HG02642 (cell line): Measurements from ENCODE around the gene MAP3K13.
"Not testable (repeated sequence)": the region's sequence is repeated elsewhere in the genome, so short reads cannot be mapped to it uniquely, and the experiment has no call there.

ENCODE experiments used
- ATAC-seq: cut with Tn5 transposase; IDR thresholded peaks from one replicate; pipeline ENCODE4 v1.9.1; 2021; ENCODE audit warnings: mild to moderate bottlenecking; ENCODE audit not compliant: unreplicated experiment, poor library complexity

MAP3K13 gene

DNA sequence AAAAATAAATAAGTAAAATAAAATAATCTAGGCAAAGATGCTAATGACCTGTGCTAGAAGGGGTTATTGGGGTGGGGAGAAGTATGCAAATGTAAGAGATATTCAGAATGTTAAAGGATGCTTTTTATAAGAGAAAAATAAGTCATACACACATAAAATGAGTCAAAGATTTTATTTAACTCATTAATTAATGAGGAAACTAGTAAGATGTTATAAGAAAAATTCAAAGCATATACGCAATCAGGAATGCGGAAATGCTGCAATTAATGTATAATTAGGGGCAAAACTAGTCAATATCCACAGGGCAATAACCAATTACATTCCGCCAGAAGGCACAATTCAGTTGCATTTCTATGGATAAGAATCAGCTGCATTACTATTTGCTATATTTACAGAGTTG lies 30.1 kb downstream of the MAP3K13 start:
- ATAC-seq, result no peak

DNA sequence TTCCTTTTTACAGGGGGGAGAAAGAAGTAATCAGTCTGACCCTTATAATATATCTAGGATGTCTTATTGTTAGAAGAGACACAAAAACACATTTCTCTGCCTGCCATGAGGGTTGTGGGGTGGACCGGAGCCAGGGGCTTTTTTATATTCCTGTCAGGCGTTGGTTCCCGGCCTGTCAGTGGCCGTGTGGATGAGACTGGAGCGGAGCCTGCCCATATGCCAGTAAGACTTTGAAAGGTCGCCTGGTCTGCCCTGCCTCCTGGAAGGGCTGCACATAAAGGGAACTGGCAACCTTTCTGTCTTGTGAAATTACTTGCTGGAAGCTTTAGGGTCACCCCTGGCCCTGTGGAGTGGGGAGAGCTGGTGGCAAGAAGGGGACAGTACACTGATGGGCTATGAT lies 34.7 kb downstream of the MAP3K13 start:
- ATAC-seq, result no peak

- no peak for ATAC-seq
These were observed 37.1 kb downstream of the MAP3K13 start for GRCh38 chr3:185399737-185400667.

DNA sequence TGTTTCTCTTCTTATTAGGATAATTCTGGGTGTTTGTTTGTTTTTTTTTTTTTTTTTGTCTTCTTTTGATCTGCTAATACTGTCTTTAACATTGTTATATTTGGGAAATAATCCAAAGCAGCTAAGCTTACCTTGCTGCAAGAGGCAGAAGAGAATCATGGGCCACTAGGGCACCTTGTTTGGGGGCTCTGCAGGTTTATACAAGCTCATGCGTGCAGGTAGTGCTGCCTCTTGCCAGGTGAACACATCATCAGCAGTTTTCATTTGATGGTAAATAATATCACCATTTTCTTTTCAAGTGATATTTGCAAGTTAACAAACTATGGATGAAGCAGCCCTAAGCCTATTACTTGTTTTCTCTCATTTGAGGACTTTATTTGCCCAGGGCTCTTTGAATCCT lies 37.9 kb downstream of the MAP3K13 start:
- ATAC-seq, result no peak

- no peak for ATAC-seq
These were observed 38.5 kb downstream of the MAP3K13 start for GRCh38 chr3:185401319-185401955.

GRCh38 chr3:185402561-185402960 lies 39.6 kb downstream of the MAP3K13 start:
- ATAC-seq, result no peak

- ATAC-seq, result no peak
These were observed 40.1 kb downstream of the MAP3K13 start for GRCh38 chr3:185403002-185403401.

- ATAC-seq, result no peak
These were observed 42.3 kb downstream of the MAP3K13 start for GRCh38 chr3:185405243-185405642.

DNA sequence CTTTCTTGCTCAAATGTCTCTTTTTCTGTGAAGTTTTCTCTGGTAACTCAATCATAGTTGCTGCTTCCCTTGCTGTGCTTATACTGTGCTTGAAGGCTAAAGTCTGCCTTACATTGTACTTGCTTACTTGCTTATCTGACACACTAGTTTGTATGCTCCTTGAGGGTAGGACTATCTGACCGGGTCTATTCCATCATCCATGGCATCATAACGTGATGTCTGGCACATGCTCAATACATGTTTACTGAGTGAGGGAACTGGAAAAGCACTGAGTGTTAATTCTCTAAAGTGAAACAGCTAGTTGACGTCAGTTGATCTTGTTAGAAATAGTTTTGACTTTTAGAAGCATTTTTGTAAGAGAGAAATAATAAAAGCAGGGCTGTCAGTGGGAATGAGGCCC lies 42.7 kb downstream of the MAP3K13 start:
- no peak for ATAC-seq

- no peak for ATAC-seq
These were observed 43.2 kb downstream of the MAP3K13 start for GRCh38 chr3:185406121-185406620.

GRCh38 chr3:185409957-185410356 lies 47.0 kb downstream of the MAP3K13 start:
- no peak for ATAC-seq

DNA sequence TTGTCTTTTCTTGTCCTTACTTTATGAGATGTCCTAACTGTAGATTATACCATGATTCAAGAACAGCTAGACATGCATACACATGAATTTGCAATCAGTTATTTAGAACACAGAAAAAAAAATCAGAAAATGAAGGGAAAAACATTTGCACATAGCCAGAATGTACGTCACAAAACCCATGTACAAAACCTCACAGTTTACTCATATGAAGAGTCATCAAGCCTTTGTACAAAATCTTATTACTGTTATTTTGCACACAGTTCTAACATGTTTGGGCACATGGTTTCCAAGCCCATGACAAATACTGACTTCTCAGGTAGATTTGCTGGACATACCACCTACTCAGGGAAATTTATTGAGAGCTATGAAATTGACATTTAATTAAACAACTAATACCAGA lies 48.2 kb downstream of the MAP3K13 start:
- no peak for ATAC-seq

- ATAC-seq, result no peak
These were observed 53.6 kb downstream of the MAP3K13 start for GRCh38 chr3:185416513-185416912.

DNA sequence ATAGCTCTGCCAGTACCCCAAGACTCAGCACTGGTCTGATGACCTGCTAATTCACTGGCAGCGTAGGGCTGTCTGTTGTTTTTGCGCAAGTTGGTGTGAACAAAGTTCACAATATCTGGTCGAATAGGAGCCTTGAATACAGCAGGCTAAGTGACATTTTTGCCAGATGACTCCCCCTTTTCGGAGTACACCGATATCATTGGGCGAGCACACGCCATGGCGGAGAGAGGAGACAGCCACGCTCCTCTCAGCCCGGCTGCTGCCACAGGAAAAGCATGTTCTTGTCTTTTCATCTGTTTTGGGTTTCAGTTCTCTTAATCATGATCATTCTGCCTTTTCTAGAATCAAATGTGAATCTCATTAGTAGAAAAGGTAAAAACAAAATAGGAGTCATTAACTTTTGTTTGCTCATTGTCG lies 55.6 kb downstream of the MAP3K13 start:
- ATAC-seq, result not testable (repeated sequence)

DNA sequence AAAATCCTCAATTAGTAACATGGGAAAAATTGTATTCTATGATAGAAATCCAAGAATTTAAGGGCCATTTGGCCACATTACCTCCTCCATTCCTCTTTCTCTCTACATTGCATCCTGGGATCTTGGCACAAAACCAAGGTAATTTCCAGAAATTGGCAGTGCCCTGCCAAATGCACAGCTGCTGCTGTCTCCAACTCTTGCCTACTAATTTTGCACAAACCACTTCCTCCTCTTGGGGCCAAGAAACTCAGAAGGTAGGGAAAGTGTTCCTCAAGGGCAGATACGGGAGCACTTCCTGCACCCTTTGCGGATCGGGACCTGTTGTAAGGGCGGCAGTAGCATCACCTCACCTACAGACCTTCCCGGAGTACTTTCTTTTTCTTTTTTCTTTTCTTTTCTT lies 57.8 kb downstream of the MAP3K13 start:
- no peak for ATAC-seq

DNA sequence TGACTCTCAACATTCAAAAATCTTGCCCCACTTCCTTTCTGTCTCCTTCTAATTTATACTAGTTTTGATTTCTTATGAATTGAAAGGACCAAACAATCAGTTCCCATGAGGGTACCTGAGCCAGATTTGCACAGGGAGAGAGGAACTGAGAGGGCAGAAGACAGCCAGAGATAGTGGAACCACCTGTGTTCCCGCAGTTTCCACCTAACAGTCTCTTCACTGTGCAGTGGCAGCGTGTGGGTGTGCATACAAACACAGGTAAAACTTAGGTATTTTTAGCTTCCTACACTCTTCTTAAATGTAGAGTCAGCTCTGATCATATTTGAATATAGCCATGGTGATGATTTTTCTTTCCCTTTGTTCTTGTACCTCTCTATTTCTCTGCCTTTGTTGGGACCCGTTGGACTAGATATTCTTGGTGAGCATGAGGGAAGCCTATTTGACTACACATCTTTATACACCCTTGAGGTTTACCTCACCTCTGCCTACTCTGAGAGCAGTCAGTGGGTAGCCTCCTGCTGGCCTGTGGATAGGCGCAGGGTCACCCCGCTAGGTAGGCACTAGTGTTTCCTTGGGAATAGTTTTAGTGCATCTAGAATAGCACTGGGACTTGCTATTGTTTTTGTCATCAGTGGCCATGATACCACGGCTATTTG lies 58.8 kb downstream of the MAP3K13 start:
- ATAC-seq, result peak; percentile 80

DNA sequence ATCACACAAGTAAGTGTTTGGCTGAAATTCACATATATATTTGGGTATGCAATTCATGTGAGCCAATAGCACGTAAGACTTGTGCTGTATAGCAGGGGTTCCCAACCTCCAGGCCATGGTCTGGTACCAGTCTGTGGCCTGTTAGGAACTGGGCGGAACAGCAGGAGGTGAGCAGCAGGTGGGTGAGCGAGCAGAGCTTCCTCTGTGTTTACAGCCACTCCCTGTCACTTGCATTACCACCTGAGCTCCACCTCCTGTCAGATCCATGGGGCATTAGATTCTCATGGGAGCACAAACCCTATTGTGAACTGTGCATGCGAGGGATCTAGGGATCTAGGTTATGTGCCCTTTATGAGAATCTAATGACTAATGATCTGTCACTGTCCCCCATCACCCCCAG lies 59.7 kb downstream of the MAP3K13 start:
- ATAC-seq, result no peak

GRCh38 chr3:185423178-185423577 lies 60.2 kb downstream of the MAP3K13 start:
- no peak for ATAC-seq

DNA sequence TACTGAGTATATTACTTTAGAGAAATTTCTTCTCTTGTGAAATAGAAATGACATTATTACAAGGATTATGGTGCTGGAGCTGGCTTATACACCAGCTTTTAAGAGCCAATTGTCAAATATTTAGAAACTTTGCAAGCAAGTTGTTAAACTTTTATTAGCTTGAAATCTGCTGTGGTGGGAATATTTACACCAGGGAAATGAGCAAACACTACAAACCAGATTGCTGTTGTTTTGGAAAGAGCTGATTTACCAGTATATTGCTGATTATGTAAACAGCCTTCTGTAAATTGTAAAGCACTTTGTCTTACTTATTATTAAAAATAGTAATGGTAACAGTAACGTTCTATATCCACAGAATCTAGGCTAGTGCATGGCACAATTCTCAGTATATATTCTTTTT lies 61.5 kb downstream of the MAP3K13 start:
- no peak for ATAC-seq

GRCh38 chr3:185430375-185430774 lies 67.4 kb downstream of the MAP3K13 start:
- no peak for ATAC-seq
